Neural cell (in vitro differentiated cells): ENCODE measurements around the gene IDNK. TPM values are rescaled to one million over a fixed set of nuclear protein-coding genes. Genes with fewer than 3 reads are reported as not detected.

ENCODE experiments used
- H2AFZ ChIP-seq: fragments of 200-600, 300-800 bp; sonication (generic), shearing (Covaris generic); 2 replicates; pipeline ENCODE4 v1.6.0; 2014; ENCODE audit warnings: low read depth, mild to moderate bottlenecking, antibody characterized with exemption, low read length, moderate library complexity
- H3F3A ChIP-seq: fragments of 200-600 bp; shearing (Covaris generic); 2 replicates; pipeline ENCODE4 v1.6.1; 2016; ENCODE audit warnings: mild to moderate bottlenecking, moderate library complexity, mixed read lengths, antibody characterized with exemption, low read length; ENCODE audit not compliant: insufficient read depth, poor library complexity, severe bottlenecking
- H3K27ac ChIP-seq: fragments of 200-600, 300-800 bp; sonication (generic), shearing (Covaris generic); 2 replicates; pipeline ENCODE4 v1.5.1; 2014; ENCODE audit warnings: mild to moderate bottlenecking, low read length, moderate library complexity
- H3K27me3 ChIP-seq: fragments of 300-800, 200-600 bp; sonication (generic), shearing (Covaris generic); 2 replicates; pipeline ENCODE4 v1.6.0; 2014; ENCODE audit warnings: mild to moderate bottlenecking, low read depth, low read length, moderate library complexity; ENCODE audit not compliant: insufficient read depth
- H3K36me3 ChIP-seq: fragments of 300-800, 200-600 bp; sonication (generic), shearing (Covaris generic); 2 replicates; pipeline ENCODE4 v1.5.1; 2014; ENCODE audit warnings: mild to moderate bottlenecking, antibody characterized with exemption, low read length, moderate library complexity; ENCODE audit not compliant: insufficient read depth
- H3K4me2 ChIP-seq: fragments of 300-800, 200-600 bp; sonication (generic), shearing (Covaris generic); 2 replicates; pipeline ENCODE4 v1.6.0; 2014; ENCODE audit warnings: mild to moderate bottlenecking, low read length
- H3K4me3 ChIP-seq: fragments of 300-800, 200-600 bp; sonication (generic), shearing (Covaris generic); 2 replicates; pipeline ENCODE4 v1.5.1; 2014; ENCODE audit warnings: mild to moderate bottlenecking, low read length, moderate library complexity
- H3K79me2 ChIP-seq: fragments of 200-600 bp; shearing (Covaris generic); replicated peaks from 2 replicates; pipeline ENCODE4 v1.6.0; 2014; ENCODE audit warnings: mild to moderate bottlenecking, low read length, moderate library complexity; ENCODE audit not compliant: insufficient read depth
- H3K9ac ChIP-seq: fragments of 300-800, 200-600 bp; sonication (generic), shearing (Covaris generic); 2 replicates; pipeline ENCODE4 v1.6.1; 2016; ENCODE audit warnings: mild to moderate bottlenecking, low read length, mixed read lengths
- H3K9me2 ChIP-seq: fragments of 200-600 bp; shearing (Covaris generic); 2 replicates; pipeline ENCODE4 v1.6.1; 2016; ENCODE audit warnings: mild to moderate bottlenecking, low read length, mixed read lengths; ENCODE audit not compliant: insufficient read depth
- H3K9me3 ChIP-seq: fragments of 200-600, 300-800 bp; sonication (generic), shearing (Covaris generic); 2 replicates; pipeline ENCODE4 v1.6.1; 2016; ENCODE audit warnings: mild to moderate bottlenecking, mixed run types, low read length, moderate library complexity, mixed read lengths
- H4K20me1 ChIP-seq: fragments of 200-600 bp; shearing (Covaris generic); 2 replicates; pipeline ENCODE4 v1.6.1; 2016; ENCODE audit warnings: mild to moderate bottlenecking, mixed run types; ENCODE audit not compliant: insufficient read depth
- EP300 ChIP-seq: fragments of 450-650 bp; conservative IDR thresholded peaks from 2 replicates; pipeline ENCODE4 v1.6.1; 2014; ENCODE audit warnings: antibody characterized with exemption, mild to moderate bottlenecking, moderate library complexity; ENCODE audit not compliant: poor library complexity, severe bottlenecking
- EZH2 ChIP-seq: fragments of 200-600, 300-800 bp; shearing (Covaris generic), sonication (generic); IDR thresholded peaks from 2 replicates; pipeline ENCODE4 v1.6.1; 2014; ENCODE audit warnings: antibody characterized with exemption, low read length, borderline replicate concordance, mild to moderate bottlenecking; ENCODE audit not compliant: insufficient read depth, poor library complexity, severe bottlenecking
- MXI1 ChIP-seq: fragments of 450-650 bp; conservative IDR thresholded peaks from 2 replicates; pipeline ENCODE4 v1.6.1; 2014; ENCODE audit warnings: antibody characterized with exemption, mild to moderate bottlenecking; ENCODE audit not compliant: poor library complexity, severe bottlenecking
- POLR2AphosphoS5 ChIP-seq: IDR thresholded peaks from 2 replicates; pipeline ENCODE4 v1.6.1; 2012
- RAD21 ChIP-seq: fragments of 450-650 bp; conservative IDR thresholded peaks from 2 replicates; pipeline ENCODE4 v1.6.1; 2014; ENCODE audit warnings: antibody characterized with exemption, mild to moderate bottlenecking, moderate library complexity
- SMC3 ChIP-seq: fragments of 450-650 bp; conservative IDR thresholded peaks from 2 replicates; pipeline ENCODE4 v1.6.1; 2014; ENCODE audit warnings: antibody characterized with exemption, mild to moderate bottlenecking, moderate library complexity; ENCODE audit not compliant: poor library complexity
- TAF1 ChIP-seq: IDR thresholded peaks from 2 replicates; pipeline ENCODE4 v1.6.1; 2012; ENCODE audit warnings: low read depth
- polyA plus RNA-seq: library from polyadenylated mRNA; depleted of rRNA; stranded (reverse); fragments of >200 nt; gene quantifications from 2 replicates; pipeline ENCODE4 v1.2.3, GENCODE V29; 2014
- TF ChIP-seq, protein P1 (sequence below): IDR thresholded peaks from 2 replicates; pipeline ENCODE4 v1.6.1; 2012; ENCODE audit warnings: borderline replicate concordance
- TF ChIP-seq, protein P2 (sequence below): fragments of 450-650 bp; IDR thresholded peaks from 2 replicates; pipeline ENCODE4 v1.5.1; 2014; ENCODE audit warnings: antibody characterized with exemption, mild to moderate bottlenecking, moderate library complexity; ENCODE audit not compliant: poor library complexity, severe bottlenecking

The IDNK gene
- polyA plus RNA-seq, 1 donor from 2014 or later = 7.5 TPM

DNA sequence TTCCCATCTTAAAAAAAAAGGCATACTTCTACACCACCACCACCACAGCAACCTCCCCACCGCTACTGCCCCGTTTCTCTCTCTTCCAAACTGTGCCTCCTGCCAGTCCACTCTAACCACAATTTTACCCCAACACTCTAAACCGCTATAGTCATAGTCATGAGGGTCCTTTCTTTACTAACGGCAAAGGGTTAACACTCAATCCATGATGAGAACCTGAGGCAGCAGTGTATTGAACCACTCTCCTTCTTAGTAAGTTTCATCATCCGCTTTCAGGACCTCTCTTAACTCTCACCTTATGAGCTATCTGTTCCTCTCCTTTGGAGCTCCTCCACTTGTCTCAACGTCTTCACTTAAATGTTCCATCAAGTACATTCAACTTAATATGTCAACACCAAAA lies 34.0 kb downstream of the IDNK start:
- no peak for TF ChIP-seq SMC3

DNA sequence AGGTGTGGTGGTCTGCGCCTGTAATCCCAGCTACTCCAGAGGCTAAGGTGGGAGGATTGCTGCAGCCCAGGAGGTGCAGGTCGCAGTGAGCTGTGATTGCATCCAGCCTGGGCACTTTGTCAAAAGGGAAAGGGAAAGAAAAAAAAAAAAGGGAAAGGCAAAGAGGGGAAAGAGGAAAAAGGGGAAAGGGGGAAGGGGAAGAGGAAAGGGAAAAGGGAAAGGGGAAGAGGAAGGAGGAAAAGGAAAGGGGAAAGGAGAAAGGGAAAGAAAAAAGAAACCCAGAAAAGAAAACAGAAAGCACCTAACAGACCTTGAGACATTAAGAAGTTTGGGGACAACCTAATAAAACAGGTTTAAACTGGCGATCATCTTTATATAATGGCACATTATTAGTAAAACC lies 40.0 kb downstream of the IDNK start:
- no peaks in the 10 kb centered on the region for H3K9me2 ChIP-seq
- H3K4me2 ChIP-seq = no peak overlapping the region
- H3K4me3 ChIP-seq = no peak overlapping the region
- TF ChIP-seq EZH2 = no peak
- H2AFZ ChIP-seq = no peak overlapping the region
- no peaks in the 10 kb centered on the region for H4K20me1 ChIP-seq
- H3K9me3 ChIP-seq = no peaks in the 10 kb centered on the region
- no peak overlapping the region for H3K27ac ChIP-seq
- H3K79me2 ChIP-seq = no peaks in the 10 kb centered on the region
- no peaks in the 10 kb centered on the region for H3K27me3 ChIP-seq
- H3K36me3 ChIP-seq = peaks cover 12% of the 10 kb centered on the region
- no peak overlapping the region for H3K9ac ChIP-seq
- H3F3A ChIP-seq = no peaks in the 10 kb centered on the region

More for the DNA sequence above, 34.0 kb downstream of the IDNK start:
- no peaks in the 10 kb centered on the region for H4K20me1 ChIP-seq
- no peaks in the 10 kb centered on the region for H3K9me3 ChIP-seq
- no peak overlapping the region for H3K27ac ChIP-seq
- H3F3A ChIP-seq = no peaks in the 10 kb centered on the region
- H2AFZ ChIP-seq = no peak overlapping the region
- peaks cover 6% of the 10 kb centered on the region for H3K36me3 ChIP-seq
- no peak overlapping the region for H3K9ac ChIP-seq
- H3K27me3 ChIP-seq = no peaks in the 10 kb centered on the region
- H3K79me2 ChIP-seq = no peaks in the 10 kb centered on the region
- no peak overlapping the region for H3K4me3 ChIP-seq
- no peaks in the 10 kb centered on the region for H3K9me2 ChIP-seq
- H3K4me2 ChIP-seq = no peak overlapping the region

DNA sequence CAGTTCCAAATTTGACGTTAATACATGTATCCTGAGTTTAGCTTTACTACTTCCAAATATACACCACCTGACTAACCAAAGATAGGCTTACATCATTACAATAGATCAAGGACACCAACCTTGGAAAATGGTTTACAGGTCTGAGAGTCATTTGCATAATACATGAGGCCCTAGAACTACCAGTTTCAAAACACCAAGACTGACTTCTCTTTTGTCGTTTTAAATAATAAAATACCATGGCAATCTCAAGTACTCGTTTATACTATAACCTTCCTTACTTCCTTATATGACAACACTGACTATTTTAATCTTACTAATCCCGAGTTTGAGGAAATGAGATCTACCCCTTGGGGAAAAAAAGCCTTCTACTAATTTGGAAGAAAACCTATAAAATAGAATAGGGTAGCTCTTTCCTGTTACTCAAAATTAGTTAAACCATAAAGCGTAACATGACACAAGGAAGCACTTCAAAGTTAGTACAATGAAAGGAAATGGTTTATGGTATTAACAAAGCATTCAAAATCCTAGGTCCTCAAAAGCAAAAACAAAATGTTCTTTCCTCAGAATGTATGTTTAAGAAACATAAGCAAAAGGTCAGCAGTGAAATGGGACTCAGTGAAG lies 42.7 kb downstream of the IDNK start:
- no peaks in the 10 kb centered on the region for H3K9me2 ChIP-seq
- H3K79me2 ChIP-seq = no peaks in the 10 kb centered on the region
- H3K27me3 ChIP-seq = no peaks in the 10 kb centered on the region
- no peak overlapping the region for H3K4me2 ChIP-seq
- no peak overlapping the region for H2AFZ ChIP-seq
- H4K20me1 ChIP-seq = no peaks in the 10 kb centered on the region
- no peaks in the 10 kb centered on the region for H3F3A ChIP-seq
- no peak overlapping the region for H3K9ac ChIP-seq
- peaks cover 6% of the 10 kb centered on the region for H3K36me3 ChIP-seq
- TF ChIP-seq, protein P1, sequence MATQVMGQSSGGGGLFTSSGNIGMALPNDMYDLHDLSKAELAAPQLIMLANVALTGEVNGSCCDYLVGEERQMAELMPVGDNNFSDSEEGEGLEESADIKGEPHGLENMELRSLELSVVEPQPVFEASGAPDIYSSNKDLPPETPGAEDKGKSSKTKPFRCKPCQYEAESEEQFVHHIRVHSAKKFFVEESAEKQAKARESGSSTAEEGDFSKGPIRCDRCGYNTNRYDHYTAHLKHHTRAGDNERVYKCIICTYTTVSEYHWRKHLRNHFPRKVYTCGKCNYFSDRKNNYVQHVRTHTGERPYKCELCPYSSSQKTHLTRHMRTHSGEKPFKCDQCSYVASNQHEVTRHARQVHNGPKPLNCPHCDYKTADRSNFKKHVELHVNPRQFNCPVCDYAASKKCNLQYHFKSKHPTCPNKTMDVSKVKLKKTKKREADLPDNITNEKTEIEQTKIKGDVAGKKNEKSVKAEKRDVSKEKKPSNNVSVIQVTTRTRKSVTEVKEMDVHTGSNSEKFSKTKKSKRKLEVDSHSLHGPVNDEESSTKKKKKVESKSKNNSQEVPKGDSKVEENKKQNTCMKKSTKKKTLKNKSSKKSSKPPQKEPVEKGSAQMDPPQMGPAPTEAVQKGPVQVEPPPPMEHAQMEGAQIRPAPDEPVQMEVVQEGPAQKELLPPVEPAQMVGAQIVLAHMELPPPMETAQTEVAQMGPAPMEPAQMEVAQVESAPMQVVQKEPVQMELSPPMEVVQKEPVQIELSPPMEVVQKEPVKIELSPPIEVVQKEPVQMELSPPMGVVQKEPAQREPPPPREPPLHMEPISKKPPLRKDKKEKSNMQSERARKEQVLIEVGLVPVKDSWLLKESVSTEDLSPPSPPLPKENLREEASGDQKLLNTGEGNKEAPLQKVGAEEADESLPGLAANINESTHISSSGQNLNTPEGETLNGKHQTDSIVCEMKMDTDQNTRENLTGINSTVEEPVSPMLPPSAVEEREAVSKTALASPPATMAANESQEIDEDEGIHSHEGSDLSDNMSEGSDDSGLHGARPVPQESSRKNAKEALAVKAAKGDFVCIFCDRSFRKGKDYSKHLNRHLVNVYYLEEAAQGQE = no peak
- TF ChIP-seq TAF1 (no peak), SMC3 (no peak), EP300 (no peak), MXI1 (no peak), EZH2 (no peak), RAD21 (no peak), POLR2AphosphoS5 (no peak)
- TF ChIP-seq, protein P2, sequence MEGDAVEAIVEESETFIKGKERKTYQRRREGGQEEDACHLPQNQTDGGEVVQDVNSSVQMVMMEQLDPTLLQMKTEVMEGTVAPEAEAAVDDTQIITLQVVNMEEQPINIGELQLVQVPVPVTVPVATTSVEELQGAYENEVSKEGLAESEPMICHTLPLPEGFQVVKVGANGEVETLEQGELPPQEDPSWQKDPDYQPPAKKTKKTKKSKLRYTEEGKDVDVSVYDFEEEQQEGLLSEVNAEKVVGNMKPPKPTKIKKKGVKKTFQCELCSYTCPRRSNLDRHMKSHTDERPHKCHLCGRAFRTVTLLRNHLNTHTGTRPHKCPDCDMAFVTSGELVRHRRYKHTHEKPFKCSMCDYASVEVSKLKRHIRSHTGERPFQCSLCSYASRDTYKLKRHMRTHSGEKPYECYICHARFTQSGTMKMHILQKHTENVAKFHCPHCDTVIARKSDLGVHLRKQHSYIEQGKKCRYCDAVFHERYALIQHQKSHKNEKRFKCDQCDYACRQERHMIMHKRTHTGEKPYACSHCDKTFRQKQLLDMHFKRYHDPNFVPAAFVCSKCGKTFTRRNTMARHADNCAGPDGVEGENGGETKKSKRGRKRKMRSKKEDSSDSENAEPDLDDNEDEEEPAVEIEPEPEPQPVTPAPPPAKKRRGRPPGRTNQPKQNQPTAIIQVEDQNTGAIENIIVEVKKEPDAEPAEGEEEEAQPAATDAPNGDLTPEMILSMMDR = no peak
- H3K4me3 ChIP-seq = no peak overlapping the region
- no peaks in the 10 kb centered on the region for H3K9me3 ChIP-seq
- H3K27ac ChIP-seq = no peak overlapping the region
